Stomach (tissue), 9 donors: ENCODE results near the gene CAMTA2. TPM values are rescaled to one million over a fixed set of nuclear protein-coding genes. Genes with fewer than 3 reads are reported as not detected.

Source experiments
- DNase-seq, 2 donors: peaks; one replicate each; pipeline versions ENCODE4 v3.0.0 to v3.0.0-alpha.2; 2013 to 2019
- H3K27ac ChIP-seq, 5 donors: fragments of 200-600 bp in 4 of 5; sonication (generic) in 4 of 5; one replicate each; pipeline ENCODE4 v1.5.1; 2013 to 2019; ENCODE audit warnings: mild to moderate bottlenecking in 1 of 5, moderate library complexity in 1 of 5
- H3K27me3 ChIP-seq, 3 donors: fragments of 200-600 bp; sonication (generic); one replicate each; pipeline ENCODE4 v1.5.1; 2017 to 2019; ENCODE audit warnings: mixed run types in 1 of 3
- H3K36me3 ChIP-seq, 4 donors: fragments of 200-600 bp; sonication (generic); 1 replicate in 3 of 4; 2 replicates in 1 of 4; pipeline ENCODE4 v1.5.1; 2016 to 2019
- H3K4me1 ChIP-seq, 4 donors: fragments of 200-600 bp; sonication (generic); one replicate each; pipeline ENCODE4 v1.5.1; 2016 to 2019
- H3K4me3 ChIP-seq, 4 donors: fragments of 200-600 bp; sonication (generic) in 3 of 4; one replicate each; pipeline ENCODE4 v1.5.1; 2016 to 2019; ENCODE audit warnings: mild to moderate bottlenecking in 1 of 4
- H3K9me3 ChIP-seq, 4 donors: fragments of 200-600 bp; sonication (generic); one replicate each; pipeline ENCODE4 v1.5.1; 2016 to 2019
- EP300 ChIP-seq: sonication (generic); formaldehyde crosslinking; IDR thresholded peaks from one replicate; pipeline ENCODE4 v1.6.1; 2017; ENCODE audit warnings: antibody characterized with exemption
- POLR2A ChIP-seq, 4 donors: fragments of 450-650 bp; IDR thresholded peaks; one replicate each; pipeline ENCODE4 v1.6.1; 2016; ENCODE audit warnings: antibody characterized with exemption in 4 of 4, control low read depth in 2 of 4, mild to moderate bottlenecking in 1 of 4, moderate library complexity in 1 of 4
- POLR2AphosphoS5 ChIP-seq, 3 donors: sonication (generic); formaldehyde crosslinking; IDR thresholded peaks; one replicate each; pipeline ENCODE4 v1.6.1; 2016; ENCODE audit warnings: antibody characterized with exemption in 3 of 3
- WGBS, 5 donors: extraction: QIAGEN DNeasy Blood & Tissue Kit in 3 of 5; methylation state at CpG; one replicate each; pipeline versions ENCODE4 v1.1.5 to v1.1.7; 2013 to 2018; 5-methylcytosine and 5-hydroxymethylcytosine counted together
- intact Hi-C: fragments of 100-400 bp; cut with DNase I; formaldehyde crosslinking; loops from one replicate; pipeline ENCODE4 v1.15.1; 2023; ENCODE audit warnings: low total_unique reads
- polyA plus RNA-seq, 3 donors: library from polyadenylated mRNA; stranded (reverse); fragments of 200-250 nt; gene quantifications; one replicate each; pipeline ENCODE4 v1.2.3, GENCODE V29; 2013
- total RNA-seq, 5 donors: library from RNA; depleted of rRNA; stranded (reverse); fragments of >200 nt; gene quantifications; one replicate each; pipeline versions ENCODE4 v1.1.0 to v1.2.3, GENCODE V29; 2014 to 2016
- TF ChIP-seq, protein P1 (sequence below), 7 experiments: fragments of 450-650 bp in 4 of 7; fragments of 200-600 bp in 3 of 7; sonication (generic) in 3 of 7; IDR thresholded peaks; one replicate each; pipeline ENCODE4 v1.5.1; 2016 to 2019; ENCODE audit warnings: antibody characterized with exemption in 7 of 7, control low read depth in 2 of 7, mild to moderate bottlenecking in 1 of 7
- donor health status: healthy with polysubstance abuse.
- donor health status: Bipolar disorder and iron deficiency.
- donor health status: healthy.

The CAMTA2 gene
- total and polyA plus RNA-seq, 8 donors = 8.1 to 202 (median 54.6) TPM

DNA sequence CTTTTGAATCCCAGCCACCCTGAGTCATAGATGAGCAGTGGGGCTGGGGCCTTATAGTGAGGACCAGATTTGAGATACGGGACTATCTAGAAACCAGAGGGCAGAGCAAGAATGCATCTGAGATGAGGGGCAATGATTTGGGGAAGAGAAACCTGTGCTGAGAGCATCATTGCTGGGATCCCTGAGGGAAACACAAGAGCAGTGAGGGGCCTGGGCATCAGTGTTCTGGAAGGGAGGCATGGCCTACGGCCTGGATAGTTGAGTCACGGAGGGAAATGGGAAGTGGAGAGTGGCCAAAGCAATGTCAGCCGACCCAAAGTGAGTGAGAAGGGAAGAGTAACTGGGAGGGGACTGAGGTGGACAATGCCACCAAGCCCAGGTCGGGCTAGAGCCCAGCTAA lies 5.2 kb downstream of the CAMTA2 start:
- no peak for TF ChIP-seq POLR2AphosphoS5 (IDR thresholded peaks at IDR 0.05)
- no peak for TF ChIP-seq POLR2A (IDR thresholded peaks at IDR 0.05)
- no peak for TF ChIP-seq EP300
- TF ChIP-seq, protein P1, sequence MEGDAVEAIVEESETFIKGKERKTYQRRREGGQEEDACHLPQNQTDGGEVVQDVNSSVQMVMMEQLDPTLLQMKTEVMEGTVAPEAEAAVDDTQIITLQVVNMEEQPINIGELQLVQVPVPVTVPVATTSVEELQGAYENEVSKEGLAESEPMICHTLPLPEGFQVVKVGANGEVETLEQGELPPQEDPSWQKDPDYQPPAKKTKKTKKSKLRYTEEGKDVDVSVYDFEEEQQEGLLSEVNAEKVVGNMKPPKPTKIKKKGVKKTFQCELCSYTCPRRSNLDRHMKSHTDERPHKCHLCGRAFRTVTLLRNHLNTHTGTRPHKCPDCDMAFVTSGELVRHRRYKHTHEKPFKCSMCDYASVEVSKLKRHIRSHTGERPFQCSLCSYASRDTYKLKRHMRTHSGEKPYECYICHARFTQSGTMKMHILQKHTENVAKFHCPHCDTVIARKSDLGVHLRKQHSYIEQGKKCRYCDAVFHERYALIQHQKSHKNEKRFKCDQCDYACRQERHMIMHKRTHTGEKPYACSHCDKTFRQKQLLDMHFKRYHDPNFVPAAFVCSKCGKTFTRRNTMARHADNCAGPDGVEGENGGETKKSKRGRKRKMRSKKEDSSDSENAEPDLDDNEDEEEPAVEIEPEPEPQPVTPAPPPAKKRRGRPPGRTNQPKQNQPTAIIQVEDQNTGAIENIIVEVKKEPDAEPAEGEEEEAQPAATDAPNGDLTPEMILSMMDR (IDR thresholded peaks at IDR 0.05) = no peak
- no peak overlapping the region for H3K27ac ChIP-seq
- no peak for DNase-seq
- peaks cover 40 to 84% (median 81%) of the 10 kb centered on the region in 4 donors for H3K36me3 ChIP-seq
- peaks cover 12 to 52% (median 24%) of the 10 kb centered on the region in 4 donors for H3K4me1 ChIP-seq
- H3K4me3 ChIP-seq = no peak overlapping the region
- no peaks in the 10 kb centered on the region for H3K27me3 ChIP-seq
- intact Hi-C loops = no loop called here
- H3K9me3 ChIP-seq = no peaks in the 10 kb centered on the region
- WGBS, 5 donors = 65 to 80% (median 66%) methylated on average over 5 of the region's 5 CpGs

DNA sequence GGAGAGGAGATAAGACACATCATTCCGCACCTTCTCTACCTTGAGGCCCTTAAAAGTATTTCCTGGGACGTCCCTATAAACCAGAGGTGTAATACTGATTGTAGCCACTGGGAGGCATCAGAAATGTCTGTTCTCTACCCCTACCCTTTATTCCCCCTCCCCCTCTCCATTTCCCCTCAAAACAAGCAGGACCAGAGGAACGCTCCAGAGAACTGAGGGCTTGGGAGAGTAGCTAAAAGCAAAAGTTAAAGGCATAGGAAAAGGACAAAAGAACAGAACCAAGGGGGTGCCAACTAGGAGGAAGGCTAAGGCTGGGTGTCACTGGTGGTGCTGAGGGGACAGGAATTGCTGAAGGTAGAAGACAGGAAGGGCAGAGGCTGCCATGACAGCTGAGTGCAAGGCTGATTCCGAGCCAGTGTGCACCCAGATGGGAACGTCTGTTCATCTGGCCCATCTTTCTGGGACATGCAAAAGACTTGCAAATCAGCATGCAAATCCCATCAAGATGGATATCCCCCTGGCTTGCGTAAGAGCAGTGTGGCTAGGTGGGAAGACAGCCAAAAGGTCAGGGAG lies 6.7 kb downstream of the CAMTA2 start:
- Histone ChIP-seq H3K27me3 (no peaks in the 10 kb centered on the region), H3K9me3 (no peaks in the 10 kb centered on the region), H3K4me3 (no peak overlapping the region), H3K36me3 (peaks cover 49 to 98% (median 96%) of the 10 kb centered on the region in 4 donors), H3K4me1 (peaks cover 1 to 41% (median 10%) of the 10 kb centered on the region in 4 donors), H3K27ac (peak overlapping the region in 1 of 5 donors; percentile 18)
- DNase-seq = peak in 1 of 2 donors; percentile 88
- intact Hi-C loops = no loop called here
- 32 to 46% (median 36%) methylated on average over 6 of the region's 6 CpGs for WGBS, 5 donors
- TF ChIP-seq EP300 = no peak
- TF ChIP-seq, protein P1 (IDR thresholded peaks at IDR 0.05) = peak in 5 of 7 experiments; percentile 45 to 90 (median 88)

DNA sequence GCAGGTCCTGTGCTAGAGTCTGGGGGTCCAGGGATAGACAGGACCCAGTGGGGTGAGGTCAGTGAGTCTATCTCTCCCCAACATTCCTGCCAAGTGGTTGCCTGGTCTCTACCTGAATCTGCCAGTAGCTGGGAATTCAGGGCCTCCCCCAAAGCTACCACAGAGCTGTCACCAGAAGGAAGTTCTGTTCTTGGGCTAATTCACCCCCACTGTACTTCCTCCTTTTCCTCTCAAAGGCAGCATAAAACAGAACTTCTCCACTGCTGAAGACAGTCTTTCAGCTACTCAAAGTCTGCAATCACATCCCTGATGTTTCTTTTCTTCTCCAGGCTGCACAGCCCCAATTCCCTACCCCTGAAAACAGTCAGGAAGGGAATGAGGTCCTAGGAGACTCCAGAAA lies 8.7 kb downstream of the CAMTA2 start:
- intact Hi-C loops = loop anchor here (10.0 kb wide), 2 partner anchors 74 to 86 kb away; partner anchors contain the start of gene CHRNE
- Histone ChIP-seq H3K4me3 (no peak overlapping the region), H3K36me3 (peaks cover 54 to 98% (median 97%) of the 10 kb centered on the region in 4 donors), H3K9me3 (no peaks in the 10 kb centered on the region), H3K27ac (peak overlapping the region in 1 of 5 donors; percentile 19), H3K27me3 (no peaks in the 10 kb centered on the region), H3K4me1 (peaks cover 0 to 45% (median 3%) of the 10 kb centered on the region in 4 donors)
- DNase-seq = no peak
- TF ChIP-seq POLR2AphosphoS5 (IDR thresholded peaks at IDR 0.05) (no peak), EP300 (no peak), POLR2A (IDR thresholded peaks at IDR 0.05) (no peak)
- TF ChIP-seq, protein P1 (IDR thresholded peaks at IDR 0.05) = no peak

DNA sequence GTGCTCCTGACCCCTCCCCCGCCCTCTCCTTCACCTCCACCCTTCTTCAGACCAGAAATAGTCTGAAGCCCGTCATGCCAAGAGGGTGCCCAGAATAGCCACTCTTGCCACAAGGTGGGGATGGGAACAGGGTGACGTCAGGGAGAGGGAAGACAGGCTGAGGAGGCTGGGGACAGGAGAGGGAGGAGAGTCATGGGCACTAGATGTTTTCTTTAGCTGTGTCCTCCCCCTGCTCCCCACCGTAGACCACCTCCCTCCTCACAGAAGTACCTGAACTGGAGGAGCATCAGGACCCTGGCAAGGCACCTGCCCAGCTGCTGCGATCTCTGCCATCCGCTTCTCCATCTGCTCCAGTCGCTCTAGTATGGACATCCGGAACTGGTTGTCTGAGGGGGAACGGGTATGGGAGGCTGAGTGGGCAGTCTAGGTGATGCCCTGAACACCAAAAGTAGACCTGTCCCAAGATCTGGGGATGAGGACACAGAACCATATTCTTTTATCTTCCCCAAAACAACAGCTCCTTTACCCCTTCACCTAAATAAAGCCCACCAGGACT lies 13.3 kb downstream of the CAMTA2 start:
- Histone ChIP-seq H3K9me3 (no peaks in the 10 kb centered on the region), H3K4me3 (no peak overlapping the region), H3K4me1 (peaks cover 5 to 43% (median 9%) of the 10 kb centered on the region in 4 donors), H3K27me3 (no peaks in the 10 kb centered on the region), H3K36me3 (peaks cover 58 to 100% (median 96%) of the 10 kb centered on the region in 4 donors), H3K27ac (peak overlapping the region in 1 of 5 donors; percentile 54)
- TF ChIP-seq EP300 (no peak), POLR2AphosphoS5 (IDR thresholded peaks at IDR 0.05) (no peak), POLR2A (IDR thresholded peaks at IDR 0.05) (no peak)
- TF ChIP-seq, protein P1 (IDR thresholded peaks at IDR 0.05) = no peak
- 78 to 89% (median 84%) methylated on average over 9 of the region's 9 CpGs for WGBS, 5 donors
- intact Hi-C loops = loop anchor here (10.0 kb wide), 2 partner anchors 69 to 91 kb away; partner anchors contain the start of gene CHRNE
- DNase-seq = no peak
